ENCODE results near the gene OR5B21. TPM values are rescaled to one million over a fixed set of nuclear protein-coding genes. Genes with fewer than 3 reads are reported as not detected.

Gene OR5B21
- not detected in 2 replicates for total RNA-seq

GRCh38 chr11:58508005-58508404, at the start of gene OR5B21:
Gene OR5B21, minus strand, starts transcription at chr11:58508105. Its CDS starts 0 bp downstream, at chr11:58508105.

Other genes with a start within 250 kb of the OR5B21 start
- gene OR10W1, start 239.8 kb downstream of the OR5B21 start, total RNA-seq = not detected in 2 replicates
- gene OR5B17, start 149.0 kb downstream of the OR5B21 start, total RNA-seq = not detected in 2 replicates
- not detected in 2 replicates for gene OR5B3, start 101.2 kb downstream of the OR5B21 start, total RNA-seq
- not detected in 2 replicates for gene OR5B2, start 80.0 kb downstream of the OR5B21 start, total RNA-seq
- not detected in 2 replicates for gene OR5B12, start 65.9 kb downstream of the OR5B21 start, total RNA-seq
- 2.3 and 7.2 TPM in 2 replicates for gene LPXN, start 67.8 kb upstream of the OR5B21 start, total RNA-seq
- 45.4 and 52.2 TPM in 2 replicates for gene ZFP91, start 71.0 kb upstream of the OR5B21 start, total RNA-seq
- gene CNTF, start 114.6 kb upstream of the OR5B21 start, total RNA-seq = 1.8 and 1.9 TPM in 2 replicates
- not detected in 2 replicates for gene GLYAT, start 223.8 kb upstream of the OR5B21 start, total RNA-seq